NCI-H446 (cell line): ENCODE results near the gene CNNM3.
"Not testable (repeated sequence)": the region's sequence is repeated elsewhere in the genome, so short reads cannot be mapped to it uniquely, and the experiment has no call there.

Source experiments
- DNase-seq, 2 experiments: peaks; one replicate each; lab custom pipeline; 2025; lab: John Stamatoyannopoulos, UW

The CNNM3 gene

GRCh38 chr2:96816127-96816835 is at the start of gene CNNM3:
TSS of gene CNNM3 (plus strand) at chr2:96816268. CDS start at chr2:96816278, 10 bp downstream.
- DNase-seq, result peak; percentile 81 to 94

- no peak for DNase-seq
Measured at GRCh38 chr2:96767135-96767871, 48.8 kb upstream of the CNNM3 start.

GRCh38 chr2:96768083-96768561 is 47.9 kb upstream of the CNNM3 start:
- DNase-seq, result no peak

- DNase-seq, result no peak
Measured at GRCh38 chr2:96769814-96770213, 46.3 kb upstream of the CNNM3 start.

- no peak for DNase-seq
Measured at GRCh38 chr2:96770442-96771202, 45.4 kb upstream of the CNNM3 start.

- no peak for DNase-seq
Measured at GRCh38 chr2:96771796-96772618, 44.1 kb upstream of the CNNM3 start.

- DNase-seq, result no peak
Measured at GRCh38 chr2:96772903-96773671, 43.0 kb upstream of the CNNM3 start.

GRCh38 chr2:96773922-96774321 is 42.1 kb upstream of the CNNM3 start:
- no peak for DNase-seq

- DNase-seq, result no peak
Measured at GRCh38 chr2:96775160-96775559, 40.9 kb upstream of the CNNM3 start.

GRCh38 chr2:96783388-96783787 is 32.7 kb upstream of the CNNM3 start:
- no peak for DNase-seq

- DNase-seq, result no peak
Measured at GRCh38 chr2:96787411-96787810, 28.7 kb upstream of the CNNM3 start.

GRCh38 chr2:96788442-96789244 is 27.4 kb upstream of the CNNM3 start:
- peak in 1 of 2 experiments; percentile 27 for DNase-seq

GRCh38 chr2:96789245-96789617 is 26.8 kb upstream of the CNNM3 start:
- no peak for DNase-seq

GRCh38 chr2:96792772-96793749 is 23.0 kb upstream of the CNNM3 start:
- no peak for DNase-seq

- DNase-seq, result no peak
Measured at GRCh38 chr2:96795076-96795475, 21.0 kb upstream of the CNNM3 start.

GRCh38 chr2:96796497-96796896 is 19.6 kb upstream of the CNNM3 start:
- not testable (repeated sequence) for DNase-seq

GRCh38 chr2:96797066-96797625 is 18.9 kb upstream of the CNNM3 start:
- DNase-seq, result no peak
